ENCODE results near the gene ZNF211. TPM values are rescaled to one million over a fixed set of nuclear protein-coding genes. Genes with fewer than 3 reads are reported as not detected.

Gene ZNF211
- total and polyA plus RNA-seq, 9 of the 15 experiments (the other 6 are each of a cell fraction or from before 2014, with no cell fraction given), result 1.3 to 11.6 (median 4.5) TPM

DNA sequence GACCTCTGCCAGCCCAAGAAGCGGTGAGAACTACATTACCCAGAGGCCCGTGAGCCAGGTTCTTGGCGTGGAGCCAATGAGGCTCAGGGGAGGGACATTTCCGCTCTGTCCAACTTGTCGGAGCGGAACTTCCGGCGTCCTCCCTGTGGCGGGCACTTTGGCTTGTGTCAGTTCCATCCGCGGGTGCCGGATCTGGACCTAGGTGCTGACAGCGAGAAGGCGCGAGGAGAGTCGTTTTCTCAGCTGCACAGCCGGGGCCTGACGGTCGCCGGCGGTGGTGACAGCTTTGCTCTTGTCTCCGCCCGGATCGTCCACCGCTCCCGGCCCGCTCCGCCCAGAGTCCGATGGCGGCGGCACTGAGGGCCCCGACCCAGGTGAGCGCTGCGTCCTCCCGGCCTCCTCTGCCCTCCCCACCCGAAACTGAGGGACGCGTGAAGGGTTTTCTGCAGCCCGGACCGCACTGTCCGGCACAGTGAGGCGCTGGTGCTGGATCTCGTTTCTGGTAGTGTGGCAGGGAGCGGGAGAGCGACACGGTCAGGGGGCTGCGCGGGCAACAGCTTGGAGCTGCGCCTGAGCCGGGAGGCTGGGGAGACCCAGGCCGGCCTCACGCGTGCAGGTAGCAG, 33.1 kb upstream of the ZNF211 start, which contains the start of gene ZNF530 (continued):
- TF ChIP-seq, protein P1, sequence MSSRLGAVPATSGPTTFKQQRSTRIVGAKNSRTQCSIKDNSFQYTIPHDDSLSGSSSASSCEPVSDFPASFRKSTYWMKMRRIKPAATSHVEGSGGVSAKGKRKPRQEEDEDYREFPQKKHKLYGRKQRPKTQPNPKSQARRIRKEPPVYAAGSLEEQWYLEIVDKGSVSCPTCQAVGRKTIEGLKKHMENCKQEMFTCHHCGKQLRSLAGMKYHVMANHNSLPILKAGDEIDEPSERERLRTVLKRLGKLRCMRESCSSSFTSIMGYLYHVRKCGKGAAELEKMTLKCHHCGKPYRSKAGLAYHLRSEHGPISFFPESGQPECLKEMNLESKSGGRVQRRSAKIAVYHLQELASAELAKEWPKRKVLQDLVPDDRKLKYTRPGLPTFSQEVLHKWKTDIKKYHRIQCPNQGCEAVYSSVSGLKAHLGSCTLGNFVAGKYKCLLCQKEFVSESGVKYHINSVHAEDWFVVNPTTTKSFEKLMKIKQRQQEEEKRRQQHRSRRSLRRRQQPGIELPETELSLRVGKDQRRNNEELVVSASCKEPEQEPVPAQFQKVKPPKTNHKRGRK (tag; IDR thresholded peaks at IDR 0.05), result no peak
- no peak for TF ChIP-seq DPF2 (IDR thresholded peaks at IDR 0.05)
- no peak for TF ChIP-seq SMARCC2 (IDR thresholded peaks at IDR 0.05; ENCODE audit: low read depth)
- no peak for TF ChIP-seq ZNF77 (CRISPR knock-in tag; IDR thresholded peaks at IDR 0.05)
- TF ChIP-seq, protein P2, sequence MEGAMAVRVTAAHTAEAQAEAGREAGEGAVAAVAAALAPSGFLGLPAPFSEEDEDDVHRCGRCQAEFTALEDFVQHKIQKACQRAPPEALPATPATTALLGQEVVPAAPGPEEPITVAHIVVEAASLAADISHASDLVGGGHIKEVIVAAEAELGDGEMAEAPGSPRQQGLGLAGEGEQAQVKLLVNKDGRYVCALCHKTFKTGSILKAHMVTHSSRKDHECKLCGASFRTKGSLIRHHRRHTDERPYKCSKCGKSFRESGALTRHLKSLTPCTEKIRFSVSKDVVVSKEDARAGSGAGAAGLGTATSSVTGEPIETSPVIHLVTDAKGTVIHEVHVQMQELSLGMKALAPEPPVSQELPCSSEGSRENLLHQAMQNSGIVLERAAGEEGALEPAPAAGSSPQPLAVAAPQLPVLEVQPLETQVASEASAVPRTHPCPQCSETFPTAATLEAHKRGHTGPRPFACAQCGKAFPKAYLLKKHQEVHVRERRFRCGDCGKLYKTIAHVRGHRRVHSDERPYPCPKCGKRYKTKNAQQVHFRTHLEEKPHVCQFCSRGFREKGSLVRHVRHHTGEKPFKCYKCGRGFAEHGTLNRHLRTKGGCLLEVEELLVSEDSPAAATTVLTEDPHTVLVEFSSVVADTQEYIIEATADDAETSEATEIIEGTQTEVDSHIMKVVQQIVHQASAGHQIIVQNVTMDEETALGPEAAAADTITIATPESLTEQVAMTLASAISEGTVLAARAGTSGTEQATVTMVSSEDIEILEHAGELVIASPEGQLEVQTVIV (CRISPR knock-in tag; IDR thresholded peaks at IDR 0.05; ENCODE audit: borderline replicate concordance), result no peak
- TF ChIP-seq, protein P3, sequence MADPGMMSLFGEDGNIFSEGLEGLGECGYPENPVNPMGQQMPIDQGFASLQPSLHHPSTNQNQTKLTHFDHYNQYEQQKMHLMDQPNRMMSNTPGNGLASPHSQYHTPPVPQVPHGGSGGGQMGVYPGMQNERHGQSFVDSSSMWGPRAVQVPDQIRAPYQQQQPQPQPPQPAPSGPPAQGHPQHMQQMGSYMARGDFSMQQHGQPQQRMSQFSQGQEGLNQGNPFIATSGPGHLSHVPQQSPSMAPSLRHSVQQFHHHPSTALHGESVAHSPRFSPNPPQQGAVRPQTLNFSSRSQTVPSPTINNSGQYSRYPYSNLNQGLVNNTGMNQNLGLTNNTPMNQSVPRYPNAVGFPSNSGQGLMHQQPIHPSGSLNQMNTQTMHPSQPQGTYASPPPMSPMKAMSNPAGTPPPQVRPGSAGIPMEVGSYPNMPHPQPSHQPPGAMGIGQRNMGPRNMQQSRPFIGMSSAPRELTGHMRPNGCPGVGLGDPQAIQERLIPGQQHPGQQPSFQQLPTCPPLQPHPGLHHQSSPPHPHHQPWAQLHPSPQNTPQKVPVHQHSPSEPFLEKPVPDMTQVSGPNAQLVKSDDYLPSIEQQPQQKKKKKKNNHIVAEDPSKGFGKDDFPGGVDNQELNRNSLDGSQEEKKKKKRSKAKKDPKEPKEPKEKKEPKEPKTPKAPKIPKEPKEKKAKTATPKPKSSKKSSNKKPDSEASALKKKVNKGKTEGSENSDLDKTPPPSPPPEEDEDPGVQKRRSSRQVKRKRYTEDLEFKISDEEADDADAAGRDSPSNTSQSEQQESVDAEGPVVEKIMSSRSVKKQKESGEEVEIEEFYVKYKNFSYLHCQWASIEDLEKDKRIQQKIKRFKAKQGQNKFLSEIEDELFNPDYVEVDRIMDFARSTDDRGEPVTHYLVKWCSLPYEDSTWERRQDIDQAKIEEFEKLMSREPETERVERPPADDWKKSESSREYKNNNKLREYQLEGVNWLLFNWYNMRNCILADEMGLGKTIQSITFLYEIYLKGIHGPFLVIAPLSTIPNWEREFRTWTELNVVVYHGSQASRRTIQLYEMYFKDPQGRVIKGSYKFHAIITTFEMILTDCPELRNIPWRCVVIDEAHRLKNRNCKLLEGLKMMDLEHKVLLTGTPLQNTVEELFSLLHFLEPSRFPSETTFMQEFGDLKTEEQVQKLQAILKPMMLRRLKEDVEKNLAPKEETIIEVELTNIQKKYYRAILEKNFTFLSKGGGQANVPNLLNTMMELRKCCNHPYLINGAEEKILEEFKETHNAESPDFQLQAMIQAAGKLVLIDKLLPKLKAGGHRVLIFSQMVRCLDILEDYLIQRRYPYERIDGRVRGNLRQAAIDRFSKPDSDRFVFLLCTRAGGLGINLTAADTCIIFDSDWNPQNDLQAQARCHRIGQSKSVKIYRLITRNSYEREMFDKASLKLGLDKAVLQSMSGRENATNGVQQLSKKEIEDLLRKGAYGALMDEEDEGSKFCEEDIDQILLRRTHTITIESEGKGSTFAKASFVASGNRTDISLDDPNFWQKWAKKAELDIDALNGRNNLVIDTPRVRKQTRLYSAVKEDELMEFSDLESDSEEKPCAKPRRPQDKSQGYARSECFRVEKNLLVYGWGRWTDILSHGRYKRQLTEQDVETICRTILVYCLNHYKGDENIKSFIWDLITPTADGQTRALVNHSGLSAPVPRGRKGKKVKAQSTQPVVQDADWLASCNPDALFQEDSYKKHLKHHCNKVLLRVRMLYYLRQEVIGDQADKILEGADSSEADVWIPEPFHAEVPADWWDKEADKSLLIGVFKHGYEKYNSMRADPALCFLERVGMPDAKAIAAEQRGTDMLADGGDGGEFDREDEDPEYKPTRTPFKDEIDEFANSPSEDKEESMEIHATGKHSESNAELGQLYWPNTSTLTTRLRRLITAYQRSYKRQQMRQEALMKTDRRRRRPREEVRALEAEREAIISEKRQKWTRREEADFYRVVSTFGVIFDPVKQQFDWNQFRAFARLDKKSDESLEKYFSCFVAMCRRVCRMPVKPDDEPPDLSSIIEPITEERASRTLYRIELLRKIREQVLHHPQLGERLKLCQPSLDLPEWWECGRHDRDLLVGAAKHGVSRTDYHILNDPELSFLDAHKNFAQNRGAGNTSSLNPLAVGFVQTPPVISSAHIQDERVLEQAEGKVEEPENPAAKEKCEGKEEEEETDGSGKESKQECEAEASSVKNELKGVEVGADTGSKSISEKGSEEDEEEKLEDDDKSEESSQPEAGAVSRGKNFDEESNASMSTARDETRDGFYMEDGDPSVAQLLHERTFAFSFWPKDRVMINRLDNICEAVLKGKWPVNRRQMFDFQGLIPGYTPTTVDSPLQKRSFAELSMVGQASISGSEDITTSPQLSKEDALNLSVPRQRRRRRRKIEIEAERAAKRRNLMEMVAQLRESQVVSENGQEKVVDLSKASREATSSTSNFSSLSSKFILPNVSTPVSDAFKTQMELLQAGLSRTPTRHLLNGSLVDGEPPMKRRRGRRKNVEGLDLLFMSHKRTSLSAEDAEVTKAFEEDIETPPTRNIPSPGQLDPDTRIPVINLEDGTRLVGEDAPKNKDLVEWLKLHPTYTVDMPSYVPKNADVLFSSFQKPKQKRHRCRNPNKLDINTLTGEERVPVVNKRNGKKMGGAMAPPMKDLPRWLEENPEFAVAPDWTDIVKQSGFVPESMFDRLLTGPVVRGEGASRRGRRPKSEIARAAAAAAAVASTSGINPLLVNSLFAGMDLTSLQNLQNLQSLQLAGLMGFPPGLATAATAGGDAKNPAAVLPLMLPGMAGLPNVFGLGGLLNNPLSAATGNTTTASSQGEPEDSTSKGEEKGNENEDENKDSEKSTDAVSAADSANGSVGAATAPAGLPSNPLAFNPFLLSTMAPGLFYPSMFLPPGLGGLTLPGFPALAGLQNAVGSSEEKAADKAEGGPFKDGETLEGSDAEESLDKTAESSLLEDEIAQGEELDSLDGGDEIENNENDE (IDR thresholded peaks at IDR 0.05; ENCODE audit: low read depth, low read length), result no peak
- no peak for TF ChIP-seq ZNF3 (CRISPR knock-in tag; IDR thresholded peaks at IDR 0.05)
- no peak for TF ChIP-seq TAF15 (IDR thresholded peaks at IDR 0.05; ENCODE audit: low read depth, low read length)
- TF ChIP-seq RUNX1 (IDR thresholded peaks at IDR 0.05; ENCODE audit: low read depth), result no peak
- TF ChIP-seq NFIX (CRISPR knock-in tag; IDR thresholded peaks at IDR 0.05; ENCODE audit: low read depth), result peak; percentile 91
- no peak for TF ChIP-seq ELF2 (CRISPR knock-in tag; IDR thresholded peaks at IDR 0.05)
- no peak for TF ChIP-seq XRCC4 (IDR thresholded peaks at IDR 0.05; ENCODE audit: extremely low read depth, insufficient read depth, insufficient read length)
- no peak for TF ChIP-seq TCFL5 (CRISPR knock-in tag; conservative IDR thresholded peaks at IDR 0.05)
- TF ChIP-seq EP300 (IDR thresholded peaks at IDR 0.05; ENCODE audit: low read length), result no peak

Data from K562 (cell line).